GM21717 (cell line): ENCODE data around the gene HAAO.

Experiments used
- ATAC-seq: cut with Tn5 transposase; IDR thresholded peaks from one replicate; pipeline ENCODE4 v1.9.1; 2021; ENCODE audit warnings: mild to moderate bottlenecking, moderate library complexity; ENCODE audit not compliant: unreplicated experiment

Gene HAAO

GRCh38 chr2:42815726-42816125, 23.3 kb upstream of the HAAO start:
- ATAC-seq = no peak

- no peak for ATAC-seq
Observed at GRCh38 chr2:42813763-42814162, 21.4 kb upstream of the HAAO start.

GRCh38 chr2:42812899-42813479, 20.6 kb upstream of the HAAO start:
- ATAC-seq = no peak

GRCh38 chr2:42810971-42811811, 18.8 kb upstream of the HAAO start:
- peak; percentile 17 for ATAC-seq

- ATAC-seq = peak; percentile 69
Observed at GRCh38 chr2:42810121-42810970, 18.0 kb upstream of the HAAO start.

GRCh38 chr2:42809819-42810120, 17.4 kb upstream of the HAAO start:
- no peak for ATAC-seq

GRCh38 chr2:42809131-42809818, 16.9 kb upstream of the HAAO start:
- no peak for ATAC-seq

- ATAC-seq = no peak
Observed at GRCh38 chr2:42808301-42808700, 15.9 kb upstream of the HAAO start.

- ATAC-seq = no peak
Observed at GRCh38 chr2:42806786-42807185, 14.4 kb upstream of the HAAO start.

GRCh38 chr2:42804891-42805290, 12.5 kb upstream of the HAAO start:
- no peak for ATAC-seq

- no peak for ATAC-seq
Observed at GRCh38 chr2:42804338-42804737, 12.0 kb upstream of the HAAO start.

- ATAC-seq = no peak
Observed at GRCh38 chr2:42802150-42802549, 9.8 kb upstream of the HAAO start.

- no peak for ATAC-seq
Observed at GRCh38 chr2:42801381-42801780, 9.0 kb upstream of the HAAO start.

- ATAC-seq = no peak
Observed at GRCh38 chr2:42800981-42801380, 8.6 kb upstream of the HAAO start.

GRCh38 chr2:42800461-42800962, 8.1 kb upstream of the HAAO start:
- no peak for ATAC-seq

GRCh38 chr2:42799881-42800280, 7.5 kb upstream of the HAAO start:
- no peak for ATAC-seq

- no peak for ATAC-seq
Observed at GRCh38 chr2:42797281-42797680, 4.9 kb upstream of the HAAO start.

GRCh38 chr2:42796427-42797248, 4.3 kb upstream of the HAAO start:
- ATAC-seq = peak; percentile 53

- ATAC-seq = peak; percentile 44
Observed at GRCh38 chr2:42795841-42796301, 3.5 kb upstream of the HAAO start.

GRCh38 chr2:42795275-42795674, 2.9 kb upstream of the HAAO start:
- ATAC-seq = no peak
